Panc1 (cell line): ENCODE measurements around the gene CASP3.

Experiments used
- TCF7L2 ChIP-seq: IDR thresholded peaks from 2 replicates; pipeline ENCODE4 v1.6.1; 2011; ENCODE audit warnings: mild to moderate bottlenecking, low read depth, low read length, inconsistent platforms
- TF ChIP-seq, protein P1 (sequence below): fragments of 450-650 bp; IDR thresholded peaks from 2 replicates; pipeline ENCODE4 v1.5.1; 2017; ENCODE audit warnings: mild to moderate bottlenecking

DNA sequence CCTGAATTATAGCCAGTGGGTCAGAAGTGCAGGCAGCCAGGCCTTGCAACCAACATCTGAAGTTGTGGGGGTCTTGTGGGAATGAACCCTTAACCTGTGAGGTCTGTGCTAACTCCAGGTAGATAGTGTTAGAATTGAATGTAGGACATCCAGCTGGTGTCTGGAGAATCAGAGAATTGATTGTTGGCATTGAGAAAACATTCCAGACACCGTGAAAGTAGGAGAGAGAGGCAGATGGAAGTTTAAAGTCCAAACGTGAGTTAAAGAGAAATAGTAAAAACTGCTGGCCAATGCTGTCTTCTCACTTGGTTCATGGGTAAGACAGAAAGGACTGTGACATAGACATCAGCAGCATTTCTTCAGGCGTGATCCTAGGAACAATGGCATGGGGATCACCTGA is 27.7 kb downstream of the CASP3 start:
- TF ChIP-seq, protein P1, sequence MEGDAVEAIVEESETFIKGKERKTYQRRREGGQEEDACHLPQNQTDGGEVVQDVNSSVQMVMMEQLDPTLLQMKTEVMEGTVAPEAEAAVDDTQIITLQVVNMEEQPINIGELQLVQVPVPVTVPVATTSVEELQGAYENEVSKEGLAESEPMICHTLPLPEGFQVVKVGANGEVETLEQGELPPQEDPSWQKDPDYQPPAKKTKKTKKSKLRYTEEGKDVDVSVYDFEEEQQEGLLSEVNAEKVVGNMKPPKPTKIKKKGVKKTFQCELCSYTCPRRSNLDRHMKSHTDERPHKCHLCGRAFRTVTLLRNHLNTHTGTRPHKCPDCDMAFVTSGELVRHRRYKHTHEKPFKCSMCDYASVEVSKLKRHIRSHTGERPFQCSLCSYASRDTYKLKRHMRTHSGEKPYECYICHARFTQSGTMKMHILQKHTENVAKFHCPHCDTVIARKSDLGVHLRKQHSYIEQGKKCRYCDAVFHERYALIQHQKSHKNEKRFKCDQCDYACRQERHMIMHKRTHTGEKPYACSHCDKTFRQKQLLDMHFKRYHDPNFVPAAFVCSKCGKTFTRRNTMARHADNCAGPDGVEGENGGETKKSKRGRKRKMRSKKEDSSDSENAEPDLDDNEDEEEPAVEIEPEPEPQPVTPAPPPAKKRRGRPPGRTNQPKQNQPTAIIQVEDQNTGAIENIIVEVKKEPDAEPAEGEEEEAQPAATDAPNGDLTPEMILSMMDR, result no peak
- TF ChIP-seq TCF7L2, result no peak
